DMS114 treated with DMSO at 0.1 percent for 48 hours (cell line): ENCODE results near the gene KNL1.
"Not testable (repeated sequence)": the region's sequence is repeated elsewhere in the genome, so short reads cannot be mapped to it uniquely, and the experiment has no call there.

Experiments
- DNase-seq: peaks from one replicate; lab custom pipeline; 2025; ENCODE audit not compliant: unreplicated experiment; lab: John Stamatoyannopoulos, UW

KNL1 gene

GRCh38 chr15:40593588-40594428, at the start of gene KNL1:
Gene KNL1 (plus strand): TSS chr15:40594249. CDS start chr15:40602932, 8,683 bp downstream.
- peak; percentile 91 for DNase-seq

- no peak for DNase-seq
Observed at GRCh38 chr15:40545457-40545856, 48.6 kb upstream of the KNL1 start.

DNA sequence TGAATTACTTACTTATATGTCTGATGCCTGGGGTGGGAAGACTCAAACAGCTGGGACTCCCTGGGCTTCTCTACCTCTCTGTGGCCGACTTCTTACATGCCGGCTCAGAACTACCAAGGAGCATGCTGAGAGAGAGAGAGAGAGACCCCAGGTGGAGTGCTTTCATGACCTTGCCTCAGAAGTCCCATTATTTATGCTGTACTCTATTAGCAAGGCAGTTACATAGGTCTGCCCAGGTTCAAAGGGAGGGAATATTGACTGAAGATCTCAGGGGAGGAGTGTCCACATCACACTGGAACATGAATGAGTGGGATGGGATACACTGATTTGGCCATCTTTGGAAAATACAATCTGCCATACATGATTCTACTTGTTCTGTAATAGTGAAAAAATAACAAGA, 45.4 kb upstream of the KNL1 start:
- DNase-seq: no peak

DNA sequence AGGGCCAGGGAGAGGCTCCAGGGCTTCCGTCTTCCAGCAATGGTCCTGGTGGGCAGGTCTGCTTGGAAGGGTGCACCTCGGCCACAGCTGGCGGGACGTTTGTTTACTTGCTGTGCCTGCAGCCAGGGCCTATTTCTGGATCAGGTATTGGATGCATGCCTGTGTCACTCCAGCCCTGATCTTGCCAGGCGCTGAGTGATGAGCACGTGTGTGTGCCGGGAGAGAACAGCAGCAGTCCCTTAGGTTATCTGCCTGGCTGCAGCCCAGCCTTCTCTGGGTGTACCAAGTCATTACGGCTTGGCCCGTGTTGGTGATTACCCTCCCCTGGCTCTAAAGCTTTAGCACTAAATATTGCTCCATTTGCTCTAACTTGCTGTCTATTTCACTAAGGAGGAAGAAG, 44.2 kb upstream of the KNL1 start:
- no peak for DNase-seq

GRCh38 chr15:40550341-40551037, 43.6 kb upstream of the KNL1 start:
- DNase-seq: no peak

GRCh38 chr15:40554161-40554525, 39.9 kb upstream of the KNL1 start:
- DNase-seq: no peak

DNA sequence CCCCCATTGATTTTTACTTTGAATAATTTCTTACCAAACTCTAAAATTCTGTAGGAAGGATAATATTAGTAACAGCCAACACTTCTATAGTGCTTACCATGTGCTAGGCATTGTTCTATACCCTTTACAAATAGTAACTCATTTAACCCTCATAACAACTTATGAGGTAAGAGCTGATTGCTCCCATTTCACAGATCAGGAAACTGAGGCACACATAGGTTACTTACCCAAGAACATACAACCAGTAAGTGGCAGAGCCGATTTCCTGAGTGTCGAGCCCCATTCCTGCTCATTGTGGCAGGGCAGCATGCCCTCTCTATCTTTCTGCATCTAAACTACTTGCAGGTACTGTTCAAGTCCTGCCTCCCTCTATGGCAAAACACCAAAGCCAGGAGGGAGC, 38.2 kb upstream of the KNL1 start:
- no peak for DNase-seq

- no peak for DNase-seq
Observed at GRCh38 chr15:40558952-40559742, 34.9 kb upstream of the KNL1 start.

DNA sequence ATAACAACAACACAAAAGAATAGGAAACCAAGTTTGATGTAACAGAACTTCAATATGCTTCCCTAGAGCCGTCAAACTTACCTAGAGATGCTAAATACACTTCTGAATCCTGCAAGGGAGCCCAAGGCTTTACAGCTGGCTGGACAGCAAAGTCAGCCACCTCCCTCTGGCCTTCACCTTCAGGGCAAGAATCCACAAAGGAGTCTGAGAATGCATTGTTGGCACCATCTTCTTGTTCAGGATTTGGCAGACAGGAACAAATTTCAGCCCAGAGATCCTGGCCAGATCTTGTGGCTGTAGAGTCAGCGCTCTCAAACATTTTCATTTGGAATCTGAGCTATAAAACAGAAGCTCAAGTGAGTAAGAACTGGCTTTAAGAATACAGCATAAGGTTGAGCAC, 31.4 kb upstream of the KNL1 start:
- no peak for DNase-seq

- no peak for DNase-seq
Observed at GRCh38 chr15:40563426-40563825, 30.6 kb upstream of the KNL1 start.

DNA sequence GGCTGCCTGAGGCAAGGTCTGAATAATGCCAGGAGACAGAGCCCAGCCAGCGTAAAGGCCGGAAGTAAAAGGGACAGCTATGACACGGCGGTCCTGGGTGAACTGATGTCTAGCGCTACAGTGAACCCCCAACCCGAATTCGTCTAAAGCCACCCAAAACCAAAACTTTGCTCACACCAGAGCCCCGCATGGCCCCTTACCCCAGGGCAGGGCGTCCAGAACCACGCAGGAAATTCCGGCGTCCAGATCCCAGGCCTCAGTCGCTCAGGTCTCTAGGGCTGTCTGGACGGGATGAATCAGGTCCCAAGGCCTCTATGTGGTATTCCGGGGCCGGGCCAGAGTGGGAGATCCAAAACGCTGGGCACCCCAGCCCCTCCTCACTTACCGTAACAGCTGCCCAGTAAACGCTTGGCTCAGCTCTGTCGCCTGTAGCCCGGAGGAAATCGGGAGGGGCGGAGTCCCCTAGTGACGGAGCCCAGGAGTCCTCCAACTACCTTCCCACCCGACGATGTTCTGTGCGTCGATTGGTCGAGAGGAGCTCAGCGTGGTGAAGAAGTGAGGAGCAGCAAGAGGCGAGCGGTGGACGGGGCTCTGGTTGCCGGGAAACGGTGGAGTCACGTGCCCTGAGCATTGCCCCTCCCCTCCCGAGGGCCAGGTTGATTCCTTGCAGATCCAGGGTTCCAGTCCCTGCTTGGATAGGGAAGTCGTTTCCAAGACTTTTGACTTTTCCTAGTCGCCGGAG, 29.3 kb upstream of the KNL1 start, which contains the start of gene CCDC32:
CCDC32 (minus strand) TSS at position 452 of the 742 bp plus-strand sequence. CDS start 2,027 bp downstream, outside the sequence.
- DNase-seq: peak; percentile 98

- DNase-seq: no peak
Observed at GRCh38 chr15:40565333-40566238, 28.5 kb upstream of the KNL1 start.

- DNase-seq: peak; percentile 33
Observed at GRCh38 chr15:40567111-40567510, 26.9 kb upstream of the KNL1 start.

DNA sequence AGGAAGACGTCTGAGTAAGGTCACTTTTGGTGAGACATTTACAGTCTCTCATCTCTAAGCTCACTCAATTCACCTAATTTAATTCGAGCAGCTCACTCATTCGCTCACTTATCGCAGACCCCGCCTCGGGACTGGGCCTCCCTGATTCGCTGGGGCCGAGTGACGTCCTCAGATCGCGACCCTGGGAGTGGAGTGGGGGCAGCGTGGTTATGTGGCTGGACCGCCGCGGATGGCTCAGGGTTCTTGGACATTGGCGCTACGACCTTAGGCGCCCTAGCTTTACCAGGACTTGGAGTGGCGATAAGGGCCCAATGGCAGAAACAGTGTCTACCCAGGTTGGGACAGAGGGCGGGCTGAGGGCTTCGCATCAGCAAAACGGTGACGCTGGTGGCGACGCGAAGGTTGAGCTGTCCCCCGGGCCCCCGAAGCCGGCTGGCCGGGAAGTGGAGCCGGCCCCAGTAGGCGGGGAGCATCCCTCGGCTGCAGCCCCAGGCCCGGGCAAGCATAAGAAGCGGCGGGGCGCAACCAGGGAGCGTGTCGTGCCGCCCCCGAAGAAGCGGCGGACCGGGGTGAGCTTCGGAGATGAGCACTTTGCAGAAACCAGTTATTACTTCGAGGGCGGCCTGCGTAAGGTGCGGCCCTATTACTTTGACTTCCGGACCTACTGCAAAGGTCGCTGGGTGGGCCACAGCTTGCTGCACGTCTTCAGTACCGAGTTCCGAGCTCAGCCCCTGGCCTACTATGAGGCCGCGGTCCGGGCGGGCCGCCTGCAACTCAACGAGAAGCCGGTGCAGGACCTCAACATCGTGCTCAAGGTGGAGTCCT, 24.7 kb upstream of the KNL1 start, which contains the start of gene RPUSD2:
RPUSD2 (plus strand) TSS at position 171 of the 825 bp plus-strand sequence; CDS start at position 210, 39 bp downstream.
- peak; percentile 80 for DNase-seq

DNA sequence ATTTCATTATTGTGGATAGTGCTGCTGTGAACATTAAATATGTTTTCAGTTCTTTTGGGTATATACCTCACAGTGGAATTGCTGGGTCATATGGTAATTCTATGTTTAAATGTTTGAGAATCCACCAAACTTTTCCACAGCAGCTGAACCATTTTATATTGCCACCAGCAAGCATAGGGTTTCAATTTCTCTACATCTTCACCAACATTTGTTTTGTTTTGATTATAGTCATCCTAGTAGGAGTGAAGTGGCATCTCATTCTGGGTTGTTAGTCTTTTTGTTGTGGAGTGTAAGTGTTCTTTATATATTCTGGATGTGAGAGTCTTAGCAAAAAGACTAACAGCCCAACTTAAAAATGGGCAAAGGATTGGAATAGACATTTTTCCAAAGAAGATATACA, 18.9 kb upstream of the KNL1 start:
- DNase-seq: no peak

DNA sequence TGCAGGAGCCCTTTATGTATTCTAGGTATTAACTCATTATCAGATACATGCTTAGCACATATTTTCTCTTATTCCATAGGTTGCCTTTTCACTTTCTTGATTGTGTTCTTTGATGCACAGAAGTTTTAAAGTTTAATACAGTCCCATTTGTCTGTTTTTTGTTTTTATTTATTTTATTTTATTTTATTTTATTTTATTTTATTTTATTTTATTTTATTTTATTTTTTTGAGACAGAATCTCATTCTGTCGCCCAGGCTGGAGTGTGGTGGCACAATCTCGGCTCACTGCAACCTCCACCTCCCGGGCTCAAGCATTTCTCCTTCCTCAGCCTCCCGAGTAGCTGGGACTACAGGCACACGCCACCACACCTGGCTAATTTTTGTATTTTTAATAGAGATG, 17.1 kb upstream of the KNL1 start:
- DNase-seq: not testable (repeated sequence)

DNA sequence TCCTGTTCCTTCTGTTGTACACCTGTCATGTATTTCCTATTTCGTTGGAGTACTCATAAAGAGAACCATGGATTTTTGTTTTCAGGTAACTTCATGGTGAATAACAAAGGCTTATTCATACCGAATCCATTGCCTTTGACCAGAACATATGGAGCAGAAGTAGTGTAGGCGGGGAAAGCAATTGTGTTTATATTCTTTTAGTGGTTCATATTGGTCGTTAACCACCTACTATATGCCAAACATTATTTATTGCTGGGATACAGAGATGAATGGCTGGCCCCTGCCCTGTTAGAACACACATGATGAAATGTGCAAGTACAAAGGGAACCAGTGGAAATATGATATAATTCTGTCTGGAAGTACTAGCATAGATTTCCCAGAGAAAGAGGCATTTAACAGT, 15.2 kb upstream of the KNL1 start:
- DNase-seq: no peak

DNA sequence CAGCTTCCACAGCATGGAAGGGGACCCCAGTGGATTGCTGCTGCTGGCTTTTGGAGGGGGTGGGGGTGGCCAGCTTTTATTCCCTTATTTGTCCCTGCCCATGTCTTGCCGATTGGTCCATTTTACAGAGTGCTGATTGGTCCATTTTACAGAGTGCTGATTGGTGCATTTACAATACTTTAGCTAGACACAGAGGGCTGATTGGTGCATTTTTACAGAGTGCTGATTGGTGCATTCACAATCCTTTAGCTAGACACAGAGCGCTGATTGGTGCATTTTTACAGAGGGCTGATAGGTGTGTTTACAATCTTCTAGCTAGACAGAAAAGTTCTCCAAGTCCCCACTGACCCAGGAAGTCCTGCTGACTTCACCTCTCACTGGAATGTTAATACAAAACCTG, 12.3 kb upstream of the KNL1 start:
- not testable (repeated sequence) for DNase-seq
